Tibial nerve (tissue), 4 donors: ENCODE data around the gene BLNK.

Experiments used
- EP300 ChIP-seq, 2 donors: sonication (generic); formaldehyde crosslinking; IDR thresholded peaks; one replicate each; pipeline ENCODE4 v1.6.1; 2017; ENCODE audit warnings: antibody characterized with exemption in 2 of 2, mild to moderate bottlenecking in 1 of 2
- TF ChIP-seq, protein P1 (sequence below), 5 experiments: fragments of 200-600 bp in 3 of 5; fragments of 450-650 bp in 2 of 5; sonication (generic) in 3 of 5; IDR thresholded peaks; one replicate each; pipeline ENCODE4 v1.5.1; 2016 to 2019; ENCODE audit warnings: antibody characterized with exemption in 5 of 5, mild to moderate bottlenecking in 3 of 5, moderate library complexity in 2 of 5

- no peak for TF ChIP-seq EP300 (IDR thresholded peaks at IDR 0.05)
- TF ChIP-seq, protein P1, sequence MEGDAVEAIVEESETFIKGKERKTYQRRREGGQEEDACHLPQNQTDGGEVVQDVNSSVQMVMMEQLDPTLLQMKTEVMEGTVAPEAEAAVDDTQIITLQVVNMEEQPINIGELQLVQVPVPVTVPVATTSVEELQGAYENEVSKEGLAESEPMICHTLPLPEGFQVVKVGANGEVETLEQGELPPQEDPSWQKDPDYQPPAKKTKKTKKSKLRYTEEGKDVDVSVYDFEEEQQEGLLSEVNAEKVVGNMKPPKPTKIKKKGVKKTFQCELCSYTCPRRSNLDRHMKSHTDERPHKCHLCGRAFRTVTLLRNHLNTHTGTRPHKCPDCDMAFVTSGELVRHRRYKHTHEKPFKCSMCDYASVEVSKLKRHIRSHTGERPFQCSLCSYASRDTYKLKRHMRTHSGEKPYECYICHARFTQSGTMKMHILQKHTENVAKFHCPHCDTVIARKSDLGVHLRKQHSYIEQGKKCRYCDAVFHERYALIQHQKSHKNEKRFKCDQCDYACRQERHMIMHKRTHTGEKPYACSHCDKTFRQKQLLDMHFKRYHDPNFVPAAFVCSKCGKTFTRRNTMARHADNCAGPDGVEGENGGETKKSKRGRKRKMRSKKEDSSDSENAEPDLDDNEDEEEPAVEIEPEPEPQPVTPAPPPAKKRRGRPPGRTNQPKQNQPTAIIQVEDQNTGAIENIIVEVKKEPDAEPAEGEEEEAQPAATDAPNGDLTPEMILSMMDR (IDR thresholded peaks at IDR 0.05): no peak
Measured at GRCh38 chr10:96255549-96256333, 15.6 kb downstream of the BLNK start.
